ENCODE results near the gene MPV17L. TPM values are rescaled to one million over a fixed set of nuclear protein-coding genes. Genes with fewer than 3 reads are reported as not detected.
"Not testable (repeated sequence)": the region's sequence is repeated elsewhere in the genome, so short reads cannot be mapped to it uniquely, and the experiment has no call there.

MPV17L gene
- total RNA-seq (0.66 and 0.77 TPM in 2 replicates), polyA plus RNA-seq (0.02 and 0.35 TPM in 2 replicates), polyA minus RNA-seq (ENCODE audit: low replicate concordance) (0.11 TPM in 1 of 2 replicates, not detected in the other)
- 0.02 and 0.25 TPM in 2 replicates for polyA plus RNA-seq (2012)

GRCh38 chr16:15395631-15396508 is at the start of gene MPV17L:
Gene MPV17L, plus strand, starts transcription at chr16:15395754. Its CDS starts 144 bp downstream, at chr16:15395898.
- H3K79me2 ChIP-seq (ENCODE audit: control insufficient read depth, insufficient read depth, low read length); H3K4me1 ChIP-seq (ENCODE audit: control insufficient read depth, extremely low read depth, insufficient read depth, low read length); H3K36me3 ChIP-seq (ENCODE audit: control insufficient read depth, insufficient read depth, low read length); H3K9me3 ChIP-seq (ENCODE audit: control insufficient read depth, insufficient read depth, low read depth, low read length); H4K20me1 ChIP-seq (ENCODE audit: control insufficient read depth, extremely low read depth, insufficient read depth, low read length); H3K27me3 ChIP-seq (ENCODE audit: control insufficient read depth, insufficient read depth, low read length); H3K9ac ChIP-seq (ENCODE audit: insufficient read depth, low read length); H3K27ac ChIP-seq (ENCODE audit: insufficient read depth, low read length): not testable (repeated sequence)
- Histone ChIP-seq H3K4me3 (replicated peaks in 1 of 4; ENCODE audit: control extremely low read depth in 1 of 4, insufficient read depth in 1 of 4, low read depth in 3 of 4, low read length in 4 of 4) (peak within 1 kb of the TSS in 2 of 4 experiments; percentile 21 to 42), H2AFZ (ENCODE audit: low read length) (peak within 1 kb of the TSS; percentile 26), H3K4me2 (ENCODE audit: extremely low read depth, insufficient read depth, low read length) (peak within 1 kb of the TSS; percentile 48)
- DNase-seq (ENCODE audit: low read depth in 2 of 2): peak in 1 of 2 donors; percentile 20

GRCh38 chr16:15348721-15349120 is 46.8 kb upstream of the MPV17L start:
- DNase-seq (ENCODE audit: low read depth in 2 of 2); H3K79me2 ChIP-seq (ENCODE audit: control insufficient read depth, insufficient read depth, low read length); H3K27me3 ChIP-seq (ENCODE audit: control insufficient read depth, insufficient read depth, low read length); H3K4me2 ChIP-seq (ENCODE audit: extremely low read depth, insufficient read depth, low read length); H3K36me3 ChIP-seq (ENCODE audit: control insufficient read depth, insufficient read depth, low read length); H3K9ac ChIP-seq (ENCODE audit: insufficient read depth, low read length); H3K27ac ChIP-seq (ENCODE audit: insufficient read depth, low read length); H2AFZ ChIP-seq (ENCODE audit: low read length); H4K20me1 ChIP-seq (ENCODE audit: control insufficient read depth, extremely low read depth, insufficient read depth, low read length); H3K4me1 ChIP-seq (ENCODE audit: control insufficient read depth, extremely low read depth, insufficient read depth, low read length); H3K9me3 ChIP-seq (ENCODE audit: control insufficient read depth, insufficient read depth, low read depth, low read length); H3K4me3 ChIP-seq (replicated peaks in 1 of 4; ENCODE audit: control extremely low read depth in 1 of 4, insufficient read depth in 1 of 4, low read depth in 3 of 4, low read length in 4 of 4): not testable (repeated sequence)

- not testable (repeated sequence) for DNase-seq (ENCODE audit: low read depth in 2 of 2); H3K79me2 ChIP-seq (ENCODE audit: control insufficient read depth, insufficient read depth, low read length); H2AFZ ChIP-seq (ENCODE audit: low read length); H3K4me3 ChIP-seq (replicated peaks in 1 of 4; ENCODE audit: control extremely low read depth in 1 of 4, insufficient read depth in 1 of 4, low read depth in 3 of 4, low read length in 4 of 4); H3K27me3 ChIP-seq (ENCODE audit: control insufficient read depth, insufficient read depth, low read length); H3K9me3 ChIP-seq (ENCODE audit: control insufficient read depth, insufficient read depth, low read depth, low read length); H3K4me1 ChIP-seq (ENCODE audit: control insufficient read depth, extremely low read depth, insufficient read depth, low read length); H3K9ac ChIP-seq (ENCODE audit: insufficient read depth, low read length); H3K27ac ChIP-seq (ENCODE audit: insufficient read depth, low read length); H4K20me1 ChIP-seq (ENCODE audit: control insufficient read depth, extremely low read depth, insufficient read depth, low read length); H3K36me3 ChIP-seq (ENCODE audit: control insufficient read depth, insufficient read depth, low read length); H3K4me2 ChIP-seq (ENCODE audit: extremely low read depth, insufficient read depth, low read length)
These were observed 44.3 kb upstream of the MPV17L start for GRCh38 chr16:15351251-15351650.

- H3K27me3 ChIP-seq (ENCODE audit: control insufficient read depth, insufficient read depth, low read length); H3K9me3 ChIP-seq (ENCODE audit: control insufficient read depth, insufficient read depth, low read depth, low read length); H2AFZ ChIP-seq (ENCODE audit: low read length); H3K36me3 ChIP-seq (ENCODE audit: control insufficient read depth, insufficient read depth, low read length); H3K4me1 ChIP-seq (ENCODE audit: control insufficient read depth, extremely low read depth, insufficient read depth, low read length); H3K79me2 ChIP-seq (ENCODE audit: control insufficient read depth, insufficient read depth, low read length); H3K27ac ChIP-seq (ENCODE audit: insufficient read depth, low read length); H4K20me1 ChIP-seq (ENCODE audit: control insufficient read depth, extremely low read depth, insufficient read depth, low read length); DNase-seq (ENCODE audit: low read depth in 2 of 2); H3K9ac ChIP-seq (ENCODE audit: insufficient read depth, low read length); H3K4me3 ChIP-seq (replicated peaks in 1 of 4; ENCODE audit: control extremely low read depth in 1 of 4, insufficient read depth in 1 of 4, low read depth in 3 of 4, low read length in 4 of 4); H3K4me2 ChIP-seq (ENCODE audit: extremely low read depth, insufficient read depth, low read length): not testable (repeated sequence)
These were observed 43.8 kb upstream of the MPV17L start for GRCh38 chr16:15351745-15352144.

- H3K27me3 ChIP-seq (ENCODE audit: control insufficient read depth, insufficient read depth, low read length); H3K9me3 ChIP-seq (ENCODE audit: control insufficient read depth, insufficient read depth, low read depth, low read length): not testable (repeated sequence)
These were observed 42.7 kb upstream of the MPV17L start for GRCh38 chr16:15352852-15353251.

GRCh38 chr16:15354846-15355245 is 40.7 kb upstream of the MPV17L start:
- H3K36me3 ChIP-seq (ENCODE audit: control insufficient read depth, insufficient read depth, low read length); H2AFZ ChIP-seq (ENCODE audit: low read length); H3K79me2 ChIP-seq (ENCODE audit: control insufficient read depth, insufficient read depth, low read length); H3K4me1 ChIP-seq (ENCODE audit: control insufficient read depth, extremely low read depth, insufficient read depth, low read length); H3K27ac ChIP-seq (ENCODE audit: insufficient read depth, low read length); H3K4me2 ChIP-seq (ENCODE audit: extremely low read depth, insufficient read depth, low read length); H3K27me3 ChIP-seq (ENCODE audit: control insufficient read depth, insufficient read depth, low read length); H3K9me3 ChIP-seq (ENCODE audit: control insufficient read depth, insufficient read depth, low read depth, low read length); H3K4me3 ChIP-seq (replicated peaks in 1 of 4; ENCODE audit: control extremely low read depth in 1 of 4, insufficient read depth in 1 of 4, low read depth in 3 of 4, low read length in 4 of 4); H3K9ac ChIP-seq (ENCODE audit: insufficient read depth, low read length); H4K20me1 ChIP-seq (ENCODE audit: control insufficient read depth, extremely low read depth, insufficient read depth, low read length); DNase-seq (ENCODE audit: low read depth in 2 of 2): not testable (repeated sequence)

More at GRCh38 chr16:15352852-15353251, 42.7 kb upstream of the MPV17L start:
- H3K36me3 ChIP-seq (ENCODE audit: control insufficient read depth, insufficient read depth, low read length); H3K27ac ChIP-seq (ENCODE audit: insufficient read depth, low read length); H3K79me2 ChIP-seq (ENCODE audit: control insufficient read depth, insufficient read depth, low read length); H3K4me3 ChIP-seq (replicated peaks in 1 of 4; ENCODE audit: control extremely low read depth in 1 of 4, insufficient read depth in 1 of 4, low read depth in 3 of 4, low read length in 4 of 4); H2AFZ ChIP-seq (ENCODE audit: low read length); H3K4me1 ChIP-seq (ENCODE audit: control insufficient read depth, extremely low read depth, insufficient read depth, low read length); H3K9ac ChIP-seq (ENCODE audit: insufficient read depth, low read length); DNase-seq (ENCODE audit: low read depth in 2 of 2); H4K20me1 ChIP-seq (ENCODE audit: control insufficient read depth, extremely low read depth, insufficient read depth, low read length); H3K4me2 ChIP-seq (ENCODE audit: extremely low read depth, insufficient read depth, low read length): not testable (repeated sequence)
